GM19395 (cell line): ENCODE measurements around the gene USP47.

ENCODE experiments used
- ATAC-seq: cut with Tn5 transposase; IDR thresholded peaks from one replicate; pipeline ENCODE4 v1.9.1; 2021; ENCODE audit warnings: mild to moderate bottlenecking, moderate library complexity; ENCODE audit not compliant: unreplicated experiment

The USP47 gene

DNA sequence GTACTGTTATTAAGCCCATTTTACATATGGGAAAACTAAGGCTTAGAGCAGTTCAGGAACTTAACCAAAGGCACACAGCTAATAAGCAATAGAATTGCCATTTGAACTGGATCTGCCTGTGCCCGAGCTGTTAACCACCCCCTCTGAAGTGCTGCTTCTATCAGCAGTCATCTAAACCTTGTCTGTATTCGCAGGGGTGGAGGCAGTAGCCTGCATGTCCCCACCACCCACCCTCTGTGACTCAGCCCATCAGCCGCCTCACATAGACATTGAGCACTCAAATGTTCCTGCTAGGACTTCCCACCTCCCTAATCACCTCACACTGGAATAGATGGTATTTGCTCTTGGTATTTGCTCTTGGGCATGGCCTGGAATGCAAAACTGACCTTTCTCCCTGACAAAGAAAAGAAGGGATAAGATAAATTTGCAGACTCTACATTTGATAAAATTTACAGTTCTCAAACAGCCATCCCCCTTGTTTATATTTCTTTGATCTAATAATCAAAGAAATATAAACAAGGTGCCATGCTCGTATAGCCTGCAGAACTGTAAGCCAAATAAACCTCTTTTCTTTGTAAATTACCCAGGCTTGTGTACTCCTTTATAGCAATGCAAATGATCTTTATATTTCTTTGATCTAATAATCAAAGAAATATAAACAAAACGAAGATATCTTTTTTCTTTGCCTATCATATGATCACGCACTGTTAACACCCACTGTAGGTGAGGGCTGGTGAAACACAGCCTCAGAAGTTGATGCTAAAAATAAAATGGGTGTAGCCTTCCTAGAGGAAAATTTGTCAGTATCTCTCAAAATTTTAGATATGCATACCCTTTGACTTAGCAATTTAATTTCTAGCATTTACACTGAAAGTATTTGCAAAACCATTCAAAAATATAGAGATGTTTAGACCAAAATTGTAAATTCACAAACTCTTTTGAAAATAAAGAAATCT, 150.8 kb downstream of the USP47 start:
- no peak for ATAC-seq

DNA sequence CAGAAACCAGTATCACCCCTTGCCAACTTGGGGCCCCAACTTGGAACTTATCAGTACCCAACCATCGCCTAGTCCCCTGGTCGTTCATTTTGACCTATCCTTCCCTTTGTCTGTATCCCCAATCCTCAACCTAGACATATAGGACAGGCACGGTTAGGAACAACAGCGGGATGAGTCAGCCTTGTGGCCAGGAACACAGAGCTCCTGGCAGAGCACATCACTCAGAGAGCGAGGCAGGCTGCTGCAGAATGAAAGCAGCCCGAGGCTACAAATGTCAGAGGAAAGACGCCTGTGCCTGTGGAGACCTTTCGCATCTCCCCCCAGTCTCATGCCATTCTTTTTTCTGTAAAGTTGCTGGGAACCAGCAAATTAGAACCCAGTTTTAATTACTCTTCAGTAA, 152.1 kb downstream of the USP47 start:
- ATAC-seq: no peak

DNA sequence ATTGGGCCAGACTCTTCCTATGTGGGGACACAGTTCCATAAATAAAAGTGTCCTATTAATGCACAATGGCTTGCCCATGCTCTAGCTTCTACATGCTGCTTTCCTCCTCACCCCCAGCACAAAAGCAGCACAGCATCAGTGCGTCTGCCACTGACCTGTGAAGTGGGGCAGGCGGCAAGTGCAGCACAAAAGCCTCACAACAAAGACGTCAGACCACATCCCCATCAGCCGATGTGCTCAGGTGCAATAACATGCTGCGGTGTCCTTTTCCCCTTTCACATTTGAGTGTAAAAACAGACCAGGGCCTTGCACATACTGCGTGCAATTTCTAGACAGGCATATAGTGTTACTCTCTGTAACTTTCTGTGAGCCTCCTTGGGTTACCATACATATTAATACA, 153.8 kb downstream of the USP47 start:
- ATAC-seq: no peak

DNA sequence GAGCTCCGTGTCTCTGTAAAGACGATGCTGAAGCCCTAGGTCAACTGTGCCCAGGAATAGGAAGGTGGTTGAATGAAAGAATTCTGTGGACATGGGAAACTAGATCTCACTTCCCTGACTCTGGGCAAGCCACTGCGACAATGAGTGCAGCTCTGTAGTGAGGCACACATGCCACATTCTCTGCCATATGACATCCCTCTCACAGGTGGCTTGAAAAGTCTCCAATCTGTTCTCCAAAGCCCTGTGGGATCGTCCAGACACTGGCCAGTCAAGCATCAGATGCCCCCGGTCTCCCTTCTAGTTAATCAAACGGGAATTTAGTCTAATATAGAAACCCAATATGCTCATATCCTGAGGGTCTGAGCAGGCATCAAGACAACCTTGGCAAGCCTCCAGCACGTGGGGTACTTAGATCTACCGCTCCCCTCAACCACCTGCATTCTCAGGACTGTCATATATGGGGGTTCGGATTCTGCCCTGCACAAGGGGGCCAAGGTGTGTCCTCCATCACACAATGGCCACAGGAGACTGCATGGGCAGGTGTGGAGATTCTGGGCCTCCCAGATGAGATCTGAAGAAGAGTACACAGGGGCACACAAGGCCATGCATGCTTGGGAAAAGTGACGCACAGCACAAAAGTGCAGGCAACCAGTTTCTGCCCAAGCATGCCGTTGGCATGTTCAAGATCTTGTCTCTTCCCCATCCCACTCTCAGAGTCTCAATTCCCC, 154.7 kb downstream of the USP47 start:
- ATAC-seq: no peak

DNA sequence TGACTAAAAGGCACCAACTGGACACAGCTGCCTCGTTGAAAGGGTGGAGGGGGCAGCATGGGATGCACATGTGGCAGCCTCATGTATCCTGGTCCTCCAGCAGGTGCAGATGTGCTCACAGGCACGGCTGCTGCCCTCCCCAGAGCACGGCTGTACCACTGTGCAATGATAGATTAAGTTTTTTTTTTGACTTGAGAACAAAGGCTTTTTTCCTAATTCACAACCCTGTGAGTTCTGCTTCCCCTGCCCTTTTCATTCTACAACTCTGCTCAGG, 155.2 kb downstream of the USP47 start:
- no peak for ATAC-seq

DNA sequence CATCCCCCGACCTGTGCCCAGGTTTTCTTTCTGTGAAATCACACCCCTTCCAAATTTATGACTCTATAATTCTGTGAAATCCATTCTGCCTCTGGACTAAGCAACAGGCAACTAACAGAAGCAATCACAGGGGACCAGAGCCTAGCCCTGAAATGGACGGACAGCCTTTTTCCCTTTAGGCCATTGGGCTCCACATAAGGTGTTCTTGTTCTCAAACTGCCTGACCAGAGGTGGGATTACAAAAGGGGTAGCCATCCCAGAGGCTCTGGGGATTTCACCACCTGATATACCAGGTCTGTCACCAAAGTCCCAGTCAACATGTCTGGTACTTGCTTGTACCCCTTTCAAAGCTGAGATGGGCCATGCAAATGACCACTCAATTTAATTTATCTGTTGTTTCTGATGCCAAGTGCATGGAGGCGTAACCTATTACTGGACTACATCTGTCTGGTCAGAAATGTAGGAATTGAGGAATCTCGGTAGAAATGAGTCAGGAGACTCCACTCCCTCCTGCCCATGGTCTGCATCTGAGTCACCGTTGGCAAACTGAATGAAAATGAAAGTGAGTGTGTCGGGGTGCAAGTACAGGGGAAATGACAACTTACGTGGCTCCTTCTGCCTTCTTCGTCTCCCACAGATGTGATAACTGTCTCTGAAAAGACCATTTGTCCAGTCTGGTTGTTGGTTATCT, 156.5 kb downstream of the USP47 start:
- ATAC-seq: no peak

DNA sequence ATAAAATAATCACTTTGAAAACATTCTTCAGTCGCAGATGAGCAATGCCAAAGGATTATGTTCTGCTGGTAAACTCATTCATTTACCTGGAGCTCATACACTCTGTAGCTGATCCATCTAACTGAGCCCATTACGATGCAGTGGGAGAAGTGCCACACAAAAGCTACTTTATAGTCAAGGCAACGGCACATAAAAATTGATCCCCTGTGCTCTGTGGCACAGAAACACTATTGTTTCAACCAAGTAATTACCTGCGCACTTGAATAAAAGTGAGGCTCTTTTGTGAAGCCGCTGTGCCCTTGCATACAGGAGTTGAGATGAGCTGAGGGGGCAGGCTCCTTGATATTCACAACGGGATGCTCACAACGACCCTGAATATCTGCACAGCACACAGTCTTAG, 159.4 kb downstream of the USP47 start:
- no peak for ATAC-seq

- no peak for ATAC-seq
These were observed 161.6 kb downstream of the USP47 start for GRCh38 chr11:12003336-12003735.

DNA sequence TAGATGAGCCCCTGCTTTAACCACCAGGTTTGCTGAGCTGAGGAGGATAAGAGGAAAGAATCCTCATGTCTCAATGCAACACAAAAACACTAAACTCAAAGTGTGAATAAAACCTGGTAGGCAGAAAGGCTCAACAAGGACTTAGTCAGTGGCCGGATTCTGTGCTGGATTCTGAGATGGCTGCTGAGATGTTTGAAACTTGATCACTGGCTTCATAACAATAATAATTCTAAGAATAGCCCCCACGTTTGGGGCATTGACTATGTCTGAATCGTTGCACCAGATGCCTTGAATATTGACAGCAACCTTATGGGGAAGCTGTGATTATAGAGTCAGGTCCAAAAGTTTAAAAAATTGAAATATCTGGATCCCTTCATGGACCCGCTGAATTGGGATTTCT, 162.0 kb downstream of the USP47 start:
- ATAC-seq: no peak

DNA sequence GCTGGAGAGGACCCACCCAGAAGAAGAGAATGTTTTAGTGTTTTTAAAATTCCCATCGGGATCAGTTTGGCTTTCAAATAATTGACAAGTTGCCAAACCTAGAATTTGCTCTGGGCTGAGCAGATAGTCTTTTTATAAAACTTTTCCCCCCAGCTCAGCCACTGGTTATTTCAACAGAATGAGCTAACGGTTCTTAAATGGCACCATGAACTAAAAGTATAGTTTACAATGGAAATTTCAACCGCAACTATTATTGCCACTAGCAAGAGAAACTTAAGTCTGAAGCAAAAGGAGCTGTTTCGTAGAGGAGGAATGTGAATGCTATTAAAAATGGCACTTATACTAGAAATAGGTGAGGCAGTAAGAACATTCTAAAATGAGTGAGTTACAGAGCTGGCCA, 163.3 kb downstream of the USP47 start:
- no peak for ATAC-seq

DNA sequence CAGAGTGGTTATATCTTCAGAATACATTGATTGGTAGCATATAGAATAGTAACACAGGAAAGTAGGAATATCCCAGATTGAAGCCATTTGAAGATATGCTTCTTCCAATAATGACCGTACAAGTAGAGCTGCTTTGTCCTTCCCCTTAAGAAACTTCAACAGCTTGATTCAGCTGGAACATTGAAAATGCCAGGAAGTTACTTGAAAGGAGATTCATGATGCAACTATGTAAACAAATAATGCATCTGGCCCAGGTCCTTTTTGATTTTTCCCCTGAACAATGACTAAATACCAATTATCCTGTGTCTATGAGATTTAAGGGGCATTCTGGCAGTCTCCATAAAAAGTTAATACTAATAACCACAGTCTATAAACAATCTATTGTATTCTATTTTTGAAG, 163.7 kb downstream of the USP47 start:
- no peak for ATAC-seq

GRCh38 chr11:12006552-12007229, 164.9 kb downstream of the USP47 start:
- no peak for ATAC-seq

GRCh38 chr11:12007230-12007593, 165.4 kb downstream of the USP47 start:
- ATAC-seq: no peak

GRCh38 chr11:12007769-12008737, 166.3 kb downstream of the USP47 start, which contains the start of gene DKK3:
TSS of gene DKK3 (minus strand) at chr11:12008626. CDS start at chr11:12008582, 44 bp downstream.
- ATAC-seq: no peak
